ENCODE data around the gene PSMC2. TPM values are rescaled to one million over a fixed set of nuclear protein-coding genes. Genes with fewer than 3 reads are reported as not detected.

The PSMC2 gene
- total and polyA plus RNA-seq, 2 of the 4 experiments (the other 2 are of a cell fraction), result 184 to 311 TPM

DNA sequence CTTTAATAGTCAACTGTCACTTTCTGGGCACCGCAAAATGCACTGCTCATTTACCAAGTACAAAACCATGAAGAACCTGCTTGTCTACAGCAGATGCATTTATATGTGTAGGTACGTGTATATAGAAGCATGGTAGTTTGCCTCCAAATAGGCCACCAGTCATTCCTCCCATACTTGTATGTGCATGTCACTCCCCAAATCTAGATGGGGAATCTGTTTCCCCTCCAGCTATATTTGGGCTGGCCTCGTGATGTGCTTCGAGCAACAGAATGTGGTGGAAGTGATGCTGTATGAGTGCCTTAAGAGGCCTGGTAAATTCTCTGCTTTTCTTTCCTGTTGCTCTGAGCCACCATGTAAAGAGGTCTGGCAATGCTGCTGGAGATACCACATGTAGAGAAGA is 47.1 kb downstream of the PSMC2 start:
- Histone ChIP-seq H4K8ac (ENCODE audit: low read depth in 2 of 2, low read length in 2 of 2) (no peak overlapping the region), H2AK9ac (replicated peaks; ENCODE audit: low read depth, low read length, poor library complexity) (no peak overlapping the region), H3K9ac (ENCODE audit: low read depth, low read length) (no peak overlapping the region), H3K79me1 (ENCODE audit: low read depth in 1 of 2, low read length in 2 of 2) (no peaks in the 10 kb centered on the region), H3K4me3 (ENCODE audit: insufficient read depth, low read depth, low read length) (no peak overlapping the region), H3K56ac (ENCODE audit: extremely low read depth, insufficient read depth, low read length) (no peak overlapping the region), H3K18ac (ENCODE audit: low read depth, low read length) (no peak overlapping the region), H3K36me3 (ENCODE audit: control insufficient read depth, insufficient read depth, low read length) (no peaks in the 10 kb centered on the region), H4K91ac (ENCODE audit: insufficient read depth, low read depth, low read length) (no peak overlapping the region), H4K5ac (ENCODE audit: low read depth, low read length) (no peak overlapping the region), H2BK120ac (ENCODE audit: low read depth, low read length) (no peak overlapping the region), H3K4me2 (ENCODE audit: low read depth, low read length) (no peak overlapping the region), H2AFZ (replicated peaks; ENCODE audit: low read length, poor library complexity) (no peak overlapping the region), H3K27me3 (ENCODE audit: control insufficient read depth, insufficient read depth, low read length) (peaks cover 2% of the 10 kb centered on the region), H4K20me1 (ENCODE audit: insufficient read depth, low read length) (no peaks in the 10 kb centered on the region), H3K4ac (ENCODE audit: low read depth, low read length) (no peak overlapping the region), H3K4me1 (ENCODE audit: control insufficient read depth, insufficient read depth, low read length) (no peaks in the 10 kb centered on the region), H3K9me1 (ENCODE audit: insufficient read depth, low read length) (no peaks in the 10 kb centered on the region), H3K9me3 (ENCODE audit: control insufficient read depth, insufficient read depth, low read length) (no peaks in the 10 kb centered on the region), H3K23ac (ENCODE audit: low read depth, low read length) (no peak overlapping the region), H3K27ac (ENCODE audit: insufficient read depth, low read length) (no peak overlapping the region), H2BK15ac (ENCODE audit: low read depth, low read length) (no peak overlapping the region), H3K14ac (replicated peaks; ENCODE audit: low read depth, low read length) (no peak overlapping the region), H2BK5ac (ENCODE audit: low read depth, low read length, poor library complexity, severe bottlenecking) (no peak overlapping the region), H2AK5ac (ENCODE audit: low read depth, low read length) (no peak overlapping the region), H2BK20ac (ENCODE audit: low read depth, low read length) (no peak overlapping the region)
- POLR2A ChIA-PET (ENCODE audit: unreplicated experiment), result no interaction called here
- CTCF ChIA-PET, result no interaction called here
- BruUV-seq (replicated peaks), result no TSS peak
- DNase-seq (no peak), ATAC-seq (ENCODE audit: low read depth) (no peak)
- intact Hi-C loops (cut with micrococcal nuclease), result no loop called here
- WGBS, 2 experiments (ENCODE audit: extremely low coverage in 2 of 2, insufficient read length in 1 of 2), result no CpG with 5 or more reads among the region's 4 CpGs
- no peak for TF ChIP-seq CTCF (conservative IDR thresholded peaks at IDR 0.05; ENCODE audit: low read depth, low read length)
- no peak for TF ChIP-seq FOS (IDR thresholded peaks at IDR 0.05; ENCODE audit: low read depth, low read length)
- no peak for TF ChIP-seq MAZ (IDR thresholded peaks at IDR 0.05; ENCODE audit: borderline replicate concordance, low read depth, low read length)
- TF ChIP-seq, protein P1, sequence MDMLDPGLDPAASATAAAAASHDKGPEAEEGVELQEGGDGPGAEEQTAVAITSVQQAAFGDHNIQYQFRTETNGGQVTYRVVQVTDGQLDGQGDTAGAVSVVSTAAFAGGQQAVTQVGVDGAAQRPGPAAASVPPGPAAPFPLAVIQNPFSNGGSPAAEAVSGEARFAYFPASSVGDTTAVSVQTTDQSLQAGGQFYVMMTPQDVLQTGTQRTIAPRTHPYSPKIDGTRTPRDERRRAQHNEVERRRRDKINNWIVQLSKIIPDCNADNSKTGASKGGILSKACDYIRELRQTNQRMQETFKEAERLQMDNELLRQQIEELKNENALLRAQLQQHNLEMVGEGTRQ (IDR thresholded peaks at IDR 0.05; ENCODE audit: low read depth, low read length), result no peak
- dilution Hi-C loops (cut with HindIII; ENCODE audit: low sequenced_read_pairs, unreplicated experiment), result no loop called here
- in situ Hi-C loops (cut with MboI; ENCODE audit: low sequenced_read_pairs), result no loop called here

Measured in IMR-90 (cell line).